HepG2 (cell line): Measurements from ENCODE around the gene ALDH3B2. TPM values are rescaled to one million over a fixed set of nuclear protein-coding genes. Genes with fewer than 3 reads are reported as not detected.
A peak's percentile ranks its signal among the peaks of the same experiment; 100 is the strongest.

Experiments
- ADNP ChIP-seq: sonication (generic); formaldehyde crosslinking; IDR thresholded peaks from 2 replicates; pipeline ENCODE4 v1.4.0; 2020; ENCODE audit warnings: missing genetic modification reagents
- GFI1 ChIP-seq: sonication (generic); formaldehyde crosslinking; IDR thresholded peaks from 2 replicates; pipeline ENCODE4 v1.5.0; 2020; ENCODE audit warnings: missing genetic modification reagents, mild to moderate bottlenecking, borderline replicate concordance
- HMG20A ChIP-seq: IDR thresholded peaks from 2 replicates; pipeline ENCODE4 v1.6.1; 2016; ENCODE audit warnings: borderline replicate concordance
- HOXA3 ChIP-seq: sonication (generic); formaldehyde crosslinking; IDR thresholded peaks from 2 replicates; pipeline ENCODE4 v1.5.0; 2020; ENCODE audit warnings: missing genetic modification reagents
- KMT2A ChIP-seq: sonication (generic); formaldehyde crosslinking; IDR thresholded peaks from 2 replicates; pipeline ENCODE4 v1.4.0; 2020; ENCODE audit warnings: missing genetic modification reagents
- TGIF2 ChIP-seq: IDR thresholded peaks from 2 replicates; pipeline ENCODE4 v1.6.1; 2016; ENCODE audit warnings: control low read depth, missing compliant biosample characterization
- XRCC5 ChIP-seq: fragments of 200-400 bp; formaldehyde crosslinking; optimal IDR thresholded peaks from 2 replicates; pipeline ENCODE3; 2017; ENCODE audit warnings: mild to moderate bottlenecking, low read length
- ZBTB3 ChIP-seq: sonication (generic); formaldehyde crosslinking; IDR thresholded peaks from 2 replicates; pipeline ENCODE4 v1.4.0; 2020; ENCODE audit warnings: low read depth, mild to moderate bottlenecking, moderate library complexity, missing genetic modification reagents, borderline replicate concordance
- ZC3H13 ChIP-seq: sonication (generic); formaldehyde crosslinking; IDR thresholded peaks from 2 replicates; pipeline ENCODE4 v1.8.1; 2023; ENCODE audit warnings: mild to moderate bottlenecking, missing genetic modification reagents, moderate library complexity
- ZC3H4 ChIP-seq: sonication (generic); formaldehyde crosslinking; IDR thresholded peaks from 2 replicates; pipeline ENCODE4 v1.4.0; 2020; ENCODE audit warnings: missing genetic modification reagents, borderline replicate concordance
- ZEB1 ChIP-seq: IDR thresholded peaks from 2 replicates; pipeline ENCODE4 v1.6.1; 2012; ENCODE audit warnings: mild to moderate bottlenecking, low read depth, inconsistent platforms; ENCODE audit not compliant: insufficient replicate concordance
- ZNF382 ChIP-seq: sonication (generic); formaldehyde crosslinking; IDR thresholded peaks from 2 replicates; pipeline ENCODE4 v1.5.0; 2020; ENCODE audit warnings: missing genetic modification reagents, mild to moderate bottlenecking, borderline replicate concordance
- ZNF430 ChIP-seq: sonication (generic); formaldehyde crosslinking; IDR thresholded peaks from 2 replicates; pipeline ENCODE4 v1.9.0; 2021; ENCODE audit warnings: mild to moderate bottlenecking, missing genetic modification reagents
- ZNF790 ChIP-seq: sonication (generic); formaldehyde crosslinking; IDR thresholded peaks from 2 replicates; pipeline ENCODE4 v1.8.0; 2022; ENCODE audit warnings: missing genetic modification reagents, mild to moderate bottlenecking, borderline replicate concordance
- polyA plus RNA-seq, 8 experiments: library from polyadenylated mRNA; depleted of rRNA in 3 of 8; stranded (reverse) in 7 of 8; unstranded in 1 of 8; fragments of >200 nt; fragmentation: Illumina TruSeq in 4 of 8; extraction: Trizol in 4 of 8; gene quantifications; 2 replicates each; pipeline versions ENCODE4 v1.2.1 to v1.2.3, GENCODE V29; 2011 to 2016; ENCODE audit warnings: low read depth in 4 of 8, missing spikeins in 1 of 8, mixed read lengths in 1 of 8; ENCODE audit not compliant: insufficient read depth in 1 of 8
- total RNA-seq, 5 experiments: library from RNA; depleted of rRNA; stranded (reverse); fragments of >200 nt; fragmentation: Illumina TruSeq; extraction: Trizol; gene quantifications; 2 replicates each; pipeline ENCODE4 v1.2.3, GENCODE V29; 2016; ENCODE audit warnings: low read depth in 1 of 5
- TF ChIP-seq, protein P1 (sequence below): sonication (generic); formaldehyde crosslinking; IDR thresholded peaks from 2 replicates; pipeline ENCODE4 v1.4.0; 2020; ENCODE audit warnings: missing genetic modification reagents
- TF ChIP-seq, protein P2 (sequence below): sonication (generic); formaldehyde crosslinking; IDR thresholded peaks from 2 replicates; pipeline ENCODE4 v1.4.0; 2020; ENCODE audit warnings: mild to moderate bottlenecking, missing genetic modification reagents
- TF ChIP-seq, protein P3 (sequence below): sonication (generic); formaldehyde crosslinking; IDR thresholded peaks from 2 replicates; pipeline ENCODE4 v1.9.0; 2022; ENCODE audit warnings: missing genetic modification reagents, mild to moderate bottlenecking, borderline replicate concordance
- TF ChIP-seq, protein P4 (sequence below): sonication (generic); formaldehyde crosslinking; IDR thresholded peaks from 2 replicates; pipeline ENCODE4 v1.9.0; 2021; ENCODE audit warnings: missing genetic modification reagents, mild to moderate bottlenecking, borderline replicate concordance

The ALDH3B2 gene
- total and polyA plus RNA-seq, 2 of the 13 experiments (the other 11 are each of a cell fraction or from before 2014, with no cell fraction given) = not detected

DNA sequence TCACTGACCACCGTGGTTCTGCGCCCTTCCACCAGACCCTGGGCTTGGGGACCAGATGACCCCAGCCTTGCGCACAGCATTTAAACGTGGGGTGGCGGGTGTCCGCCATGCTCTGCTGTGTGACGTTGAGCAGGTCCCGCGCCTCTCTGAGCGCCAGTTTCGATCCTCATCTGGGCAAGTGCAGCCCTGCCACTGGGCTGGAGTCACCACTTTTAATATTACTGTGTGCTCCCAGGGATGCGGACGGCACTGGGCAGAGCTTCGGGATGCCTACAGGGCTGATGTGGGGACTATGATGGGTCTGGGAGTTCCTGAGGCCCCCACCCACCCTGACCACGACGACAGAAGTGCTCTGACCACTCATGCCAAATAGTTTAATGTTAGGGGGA, 43.5 kb downstream of the ALDH3B2 start (continued):
- TF ChIP-seq TGIF2 (CRISPR knock-in tag) (no peak), ZBTB3 (CRISPR knock-in tag) (0 out of 2 replicates have a peak, but pooled peaks have one; percentile 54), ADNP (CRISPR knock-in tag) (0 out of 2 replicates have a peak, but pooled peaks have one; percentile 66), ZEB1 (no peak), HOXA3 (CRISPR knock-in tag) (peak; percentile 11; the same call in 1 of the 2 replicates), ZNF790 (CRISPR knock-in tag) (no peak), ZNF430 (CRISPR knock-in tag) (no peak), ZNF382 (no peak), HMG20A (CRISPR knock-in tag) (0 out of 2 replicates have a peak, but pooled peaks have one; percentile 1), ZC3H13 (CRISPR knock-in tag) (peak; percentile 44; the same call in 1 of the 2 replicates), GFI1 (CRISPR knock-in tag) (peak; percentile 39; the same call in 1 of the 2 replicates), XRCC5 (no peak), ZC3H4 (CRISPR knock-in tag) (no peak), KMT2A (CRISPR knock-in tag) (no peak)
- TF ChIP-seq, protein P1, sequence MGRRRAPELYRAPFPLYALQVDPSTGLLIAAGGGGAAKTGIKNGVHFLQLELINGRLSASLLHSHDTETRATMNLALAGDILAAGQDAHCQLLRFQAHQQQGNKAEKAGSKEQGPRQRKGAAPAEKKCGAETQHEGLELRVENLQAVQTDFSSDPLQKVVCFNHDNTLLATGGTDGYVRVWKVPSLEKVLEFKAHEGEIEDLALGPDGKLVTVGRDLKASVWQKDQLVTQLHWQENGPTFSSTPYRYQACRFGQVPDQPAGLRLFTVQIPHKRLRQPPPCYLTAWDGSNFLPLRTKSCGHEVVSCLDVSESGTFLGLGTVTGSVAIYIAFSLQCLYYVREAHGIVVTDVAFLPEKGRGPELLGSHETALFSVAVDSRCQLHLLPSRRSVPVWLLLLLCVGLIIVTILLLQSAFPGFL (CRISPR knock-in tag) = no peak
- TF ChIP-seq, protein P2, sequence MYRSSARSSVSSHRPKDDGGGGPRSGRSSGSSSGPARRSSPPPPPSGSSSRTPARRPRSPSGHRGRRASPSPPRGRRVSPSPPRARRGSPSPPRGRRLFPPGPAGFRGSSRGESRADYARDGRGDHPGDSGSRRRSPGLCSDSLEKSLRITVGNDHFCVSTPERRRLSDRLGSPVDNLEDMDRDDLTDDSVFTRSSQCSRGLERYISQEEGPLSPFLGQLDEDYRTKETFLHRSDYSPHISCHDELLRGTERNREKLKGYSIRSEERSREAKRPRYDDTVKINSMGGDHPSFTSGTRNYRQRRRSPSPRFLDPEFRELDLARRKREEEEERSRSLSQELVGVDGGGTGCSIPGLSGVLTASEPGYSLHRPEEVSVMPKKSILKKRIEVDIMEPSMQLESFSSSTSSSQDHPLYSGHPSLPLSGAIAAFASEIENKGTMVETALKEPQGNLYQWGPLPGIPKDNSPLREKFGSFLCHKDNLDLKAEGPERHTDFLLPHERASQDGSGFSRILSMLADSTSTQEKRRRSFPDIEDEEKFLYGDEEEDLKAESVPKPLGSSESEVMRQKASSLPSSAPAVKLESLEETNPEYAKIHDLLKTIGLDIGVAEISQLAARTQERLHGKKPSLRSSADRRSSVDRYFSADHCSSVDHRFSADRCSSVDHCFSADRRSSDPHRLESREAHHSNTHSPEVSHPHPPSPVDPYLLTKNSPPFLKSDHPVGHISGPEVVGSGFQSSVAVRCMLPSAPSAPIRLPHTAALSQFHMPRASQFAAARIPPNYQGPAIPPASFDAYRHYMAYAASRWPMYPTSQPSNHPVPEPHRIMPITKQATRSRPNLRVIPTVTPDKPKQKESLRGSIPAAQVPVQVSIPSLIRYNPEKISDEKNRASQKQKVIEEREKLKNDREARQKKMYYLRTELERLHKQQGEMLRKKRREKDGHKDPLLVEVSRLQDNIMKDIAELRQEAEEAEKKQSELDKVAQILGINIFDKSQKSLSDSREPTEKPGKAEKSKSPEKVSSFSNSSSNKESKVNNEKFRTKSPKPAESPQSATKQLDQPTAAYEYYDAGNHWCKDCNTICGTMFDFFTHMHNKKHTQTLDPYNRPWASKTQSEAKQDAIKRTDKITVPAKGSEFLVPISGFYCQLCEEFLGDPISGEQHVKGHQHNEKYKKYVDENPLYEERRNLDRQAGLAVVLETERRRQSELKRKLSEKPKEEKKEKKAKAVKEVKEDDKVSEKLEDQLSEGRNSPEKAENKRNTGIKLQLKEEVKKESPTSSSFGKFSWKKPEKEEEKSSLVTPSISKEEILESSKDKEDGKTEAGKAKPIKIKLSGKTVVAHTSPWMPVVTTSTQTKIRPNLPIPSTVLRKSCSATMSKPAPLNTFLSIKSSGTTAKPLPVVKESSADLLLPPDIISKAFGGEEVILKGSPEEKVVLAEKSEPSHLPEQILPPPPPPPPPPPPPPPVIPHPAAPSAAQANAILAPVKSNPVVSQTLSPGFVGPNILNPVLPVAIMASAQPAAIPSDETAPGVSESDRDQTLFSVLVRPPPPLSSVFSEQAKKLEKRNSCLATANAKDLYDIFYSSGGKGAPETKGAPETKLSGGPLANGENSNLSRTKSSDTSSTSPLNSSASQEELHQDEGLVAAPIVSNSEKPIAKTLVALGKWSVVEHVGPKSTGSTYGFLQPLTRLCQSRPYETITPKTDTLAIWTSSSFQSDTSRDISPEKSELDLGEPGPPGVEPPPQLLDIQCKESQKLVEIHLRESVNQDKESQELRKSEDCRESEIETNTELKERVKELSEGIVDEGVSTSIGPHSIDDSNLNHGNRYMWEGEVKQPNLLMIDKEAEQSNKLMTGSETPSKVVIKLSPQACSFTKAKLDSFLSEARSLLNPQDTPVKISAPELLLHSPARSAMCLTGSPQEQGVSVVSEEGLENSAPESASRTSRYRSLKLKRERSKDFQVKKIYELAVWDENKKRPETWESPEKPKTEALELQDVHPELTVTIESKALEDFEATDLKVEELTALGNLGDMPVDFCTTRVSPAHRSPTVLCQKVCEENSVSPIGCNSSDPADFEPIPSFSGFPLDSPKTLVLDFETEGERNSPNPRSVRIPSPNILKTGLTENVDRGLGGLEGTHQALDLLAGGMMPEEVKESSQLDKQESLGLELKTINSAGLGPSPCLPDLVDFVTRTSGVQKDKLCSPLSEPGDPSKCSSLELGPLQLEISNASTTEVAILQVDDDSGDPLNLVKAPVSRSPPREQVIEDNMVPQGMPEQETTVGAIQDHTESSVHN (CRISPR knock-in tag) = no peak
- TF ChIP-seq, protein P3, sequence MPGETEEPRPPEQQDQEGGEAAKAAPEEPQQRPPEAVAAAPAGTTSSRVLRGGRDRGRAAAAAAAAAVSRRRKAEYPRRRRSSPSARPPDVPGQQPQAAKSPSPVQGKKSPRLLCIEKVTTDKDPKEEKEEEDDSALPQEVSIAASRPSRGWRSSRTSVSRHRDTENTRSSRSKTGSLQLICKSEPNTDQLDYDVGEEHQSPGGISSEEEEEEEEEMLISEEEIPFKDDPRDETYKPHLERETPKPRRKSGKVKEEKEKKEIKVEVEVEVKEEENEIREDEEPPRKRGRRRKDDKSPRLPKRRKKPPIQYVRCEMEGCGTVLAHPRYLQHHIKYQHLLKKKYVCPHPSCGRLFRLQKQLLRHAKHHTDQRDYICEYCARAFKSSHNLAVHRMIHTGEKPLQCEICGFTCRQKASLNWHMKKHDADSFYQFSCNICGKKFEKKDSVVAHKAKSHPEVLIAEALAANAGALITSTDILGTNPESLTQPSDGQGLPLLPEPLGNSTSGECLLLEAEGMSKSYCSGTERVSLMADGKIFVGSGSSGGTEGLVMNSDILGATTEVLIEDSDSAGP (CRISPR knock-in tag) = 0 out of 2 replicates have a peak, but pooled peaks have one; percentile 18
- TF ChIP-seq, protein P4, sequence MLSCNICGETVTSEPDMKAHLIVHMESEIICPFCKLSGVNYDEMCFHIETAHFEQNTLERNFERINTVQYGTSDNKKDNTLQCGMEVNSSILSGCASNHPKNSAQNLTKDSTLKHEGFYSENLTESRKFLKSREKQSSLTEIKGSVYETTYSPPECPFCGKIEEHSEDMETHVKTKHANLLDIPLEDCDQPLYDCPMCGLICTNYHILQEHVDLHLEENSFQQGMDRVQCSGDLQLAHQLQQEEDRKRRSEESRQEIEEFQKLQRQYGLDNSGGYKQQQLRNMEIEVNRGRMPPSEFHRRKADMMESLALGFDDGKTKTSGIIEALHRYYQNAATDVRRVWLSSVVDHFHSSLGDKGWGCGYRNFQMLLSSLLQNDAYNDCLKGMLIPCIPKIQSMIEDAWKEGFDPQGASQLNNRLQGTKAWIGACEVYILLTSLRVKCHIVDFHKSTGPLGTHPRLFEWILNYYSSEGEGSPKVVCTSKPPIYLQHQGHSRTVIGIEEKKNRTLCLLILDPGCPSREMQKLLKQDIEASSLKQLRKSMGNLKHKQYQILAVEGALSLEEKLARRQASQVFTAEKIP (CRISPR knock-in tag) = no peak
